ENCODE data around the gene FBXO33. TPM values are rescaled to one million over a fixed set of nuclear protein-coding genes. Genes with fewer than 3 reads are reported as not detected.

Gene FBXO33
- total and polyA plus RNA-seq, 2 of the 8 experiments (the other 6 are each of a cell fraction or from before 2014, with no cell fraction given): 4.7 to 11.5 TPM

DNA sequence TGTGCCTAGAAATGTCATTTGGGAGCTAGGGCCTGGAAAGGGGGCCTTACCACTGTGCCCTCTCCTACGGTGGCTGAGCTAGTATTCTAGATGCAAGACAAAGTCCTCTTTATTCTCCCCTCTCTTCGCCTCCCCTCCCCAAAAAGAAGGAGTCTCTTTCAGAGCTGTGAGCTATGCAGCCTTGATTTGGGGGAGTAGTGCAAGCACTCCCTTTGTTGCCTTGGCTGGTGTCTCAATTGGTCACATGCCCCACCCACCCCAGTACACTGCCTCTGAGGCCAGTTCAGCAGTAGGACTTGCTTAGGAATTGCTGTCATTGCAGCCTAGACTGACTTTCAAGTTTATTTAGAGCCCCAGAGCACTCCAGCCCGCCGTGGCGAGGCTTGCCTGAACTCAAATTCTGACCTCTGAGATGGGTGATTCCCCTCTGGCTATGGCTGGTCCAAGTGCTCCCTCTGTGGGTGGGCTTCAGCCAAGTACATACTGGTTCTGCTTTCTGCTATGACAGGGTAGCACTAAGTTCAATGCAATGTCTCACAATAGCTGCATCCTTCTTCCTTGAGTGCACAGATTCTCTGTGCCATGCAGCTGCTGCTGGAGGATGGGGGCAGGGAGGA, 37.0 kb upstream of the FBXO33 start:
- Histone ChIP-seq H4K20me1 (replicated peaks in 1 of 2; ENCODE audit: control insufficient read depth in 1 of 2, insufficient read depth in 2 of 2, low read length in 2 of 2) (peaks cover 0 to 2% of the 10 kb centered on the region in 2 experiments), H3K4ac (replicated peaks; ENCODE audit: insufficient read length, low read depth, low read length) (no peak overlapping the region), H3K9ac (replicated peaks in 1 of 4; ENCODE audit: extremely low read depth in 1 of 4, low read depth in 3 of 4, low read length in 3 of 4) (no peak overlapping the region), H3K23ac (ENCODE audit: insufficient read length) (no peak overlapping the region), H3K9me3 (ENCODE audit: insufficient read depth in 2 of 2, low read depth in 1 of 2, low read length in 1 of 2) (no peaks in the 10 kb centered on the region), H2BK12ac (ENCODE audit: low read depth, low read length) (no peak overlapping the region; the same call in 1 of the 2 replicates), H2AFZ (ENCODE audit: low read length) (no peak overlapping the region), H4K8ac (ENCODE audit: extremely low read depth, insufficient read depth, low read length) (no peak overlapping the region), H3K79me1 (ENCODE audit: low read depth, low read length) (no peaks in the 10 kb centered on the region), H3K4me1 (replicated peaks in 1 of 4; ENCODE audit: control insufficient read depth in 3 of 4, insufficient read depth in 4 of 4, low read length in 3 of 4) (no peaks in the 10 kb centered on the region), H3K79me2 (ENCODE audit: control insufficient read depth in 1 of 2, insufficient read depth in 2 of 2, low read length in 2 of 2) (no peaks in the 10 kb centered on the region), H3K27me3 (replicated peaks in 1 of 4; ENCODE audit: control insufficient read depth in 3 of 4, extremely low read depth in 1 of 4, insufficient read depth in 3 of 4, low read length in 3 of 4) (no peaks in the 10 kb centered on the region), H2AK5ac (ENCODE audit: low read depth, low read length) (no peak overlapping the region), H4K5ac (ENCODE audit: insufficient read length, low read depth, low read length) (no peak overlapping the region), H3K56ac (replicated peaks; ENCODE audit: insufficient read length, low read depth, low read length) (no peak overlapping the region), H2BK120ac (replicated peaks; ENCODE audit: low read depth, low read length) (peak overlapping the region; percentile 33), H3K14ac (ENCODE audit: insufficient read length) (no peak overlapping the region), H3K27ac (ENCODE audit: low read depth, low read length) (no peak overlapping the region), H4K91ac (replicated peaks; ENCODE audit: insufficient read length, low read length) (no peak overlapping the region), H3K4me3 (ENCODE audit: extremely low read depth in 1 of 4, insufficient read depth in 2 of 4, low read depth in 3 of 4, low read length in 4 of 4) (no peak overlapping the region), H3K18ac (ENCODE audit: extremely low read depth, low read length) (no peak overlapping the region), H3K23me2 (ENCODE audit: low read depth, low read length) (no peaks in the 10 kb centered on the region), H3K36me3 (ENCODE audit: control insufficient read depth in 2 of 4, insufficient read depth in 4 of 4, low read length in 3 of 4) (no peaks in the 10 kb centered on the region), H3K4me2 (ENCODE audit: insufficient read depth in 1 of 2, low read depth in 2 of 2, low read length in 2 of 2) (no peak overlapping the region), H2BK5ac (ENCODE audit: low read depth, low read length) (no peak overlapping the region; the same call in 1 of the 2 replicates), H2BK20ac (ENCODE audit: low read length) (no peak overlapping the region; the same call in 1 of the 2 replicates), H2BK15ac (ENCODE audit: low read length) (no peak overlapping the region)
- DNase-seq (ENCODE audit: low read depth in 1 of 2, low spot score in 2 of 2) (peak; percentile 21 to 56), FAIRE-seq (peak; percentile 77)
- CTCF ChIA-PET (ENCODE audit: partially characterized antibody): interaction anchor here (0.6 to 2.7 kb wide), 18 partner anchors 10 to 949 kb away, joined by 3 to 10 read pairs (median 4); no protein-coding TSS in a partner anchor
- WGBS, 2 experiments (ENCODE audit: extremely low coverage in 1 of 2, insufficient coverage in 1 of 2, insufficient read length in 1 of 2, insufficient replicate concordance in 2 of 2, low coverage in 1 of 2, low lambda C conversion rate in 2 of 2, missing lambda C conversion rate in 1 of 2): 76% methylated on average over 5 of the region's 5 CpGs; no CpG with 5 or more reads in 1 of the 2 experiments
- POLR2A ChIA-PET (ENCODE audit: partially characterized antibody): no interaction called here
- TF ChIP-seq YY1 (IDR thresholded peaks at IDR 0.05; ENCODE audit: low read depth, low read length) (no peak), FOSL1 (IDR thresholded peaks at IDR 0.05; ENCODE audit: insufficient read depth, low read depth, low read length) (no peak), TCF12 (IDR thresholded peaks at IDR 0.05; ENCODE audit: low read depth, low read length) (no peak), CREB1 (IDR thresholded peaks at IDR 0.05) (no peak), MAFK (IDR thresholded peaks at IDR 0.05; ENCODE audit: low read depth, low read length) (no peak), RAD21 (IDR thresholded peaks at IDR 0.05 in 1 of 2, conservative IDR thresholded peaks at IDR 0.05 in 1 of 2; ENCODE audit: low read depth in 2 of 2, low read length in 2 of 2) (peak; percentile 60 to 75)
- TF ChIP-seq, protein P1, sequence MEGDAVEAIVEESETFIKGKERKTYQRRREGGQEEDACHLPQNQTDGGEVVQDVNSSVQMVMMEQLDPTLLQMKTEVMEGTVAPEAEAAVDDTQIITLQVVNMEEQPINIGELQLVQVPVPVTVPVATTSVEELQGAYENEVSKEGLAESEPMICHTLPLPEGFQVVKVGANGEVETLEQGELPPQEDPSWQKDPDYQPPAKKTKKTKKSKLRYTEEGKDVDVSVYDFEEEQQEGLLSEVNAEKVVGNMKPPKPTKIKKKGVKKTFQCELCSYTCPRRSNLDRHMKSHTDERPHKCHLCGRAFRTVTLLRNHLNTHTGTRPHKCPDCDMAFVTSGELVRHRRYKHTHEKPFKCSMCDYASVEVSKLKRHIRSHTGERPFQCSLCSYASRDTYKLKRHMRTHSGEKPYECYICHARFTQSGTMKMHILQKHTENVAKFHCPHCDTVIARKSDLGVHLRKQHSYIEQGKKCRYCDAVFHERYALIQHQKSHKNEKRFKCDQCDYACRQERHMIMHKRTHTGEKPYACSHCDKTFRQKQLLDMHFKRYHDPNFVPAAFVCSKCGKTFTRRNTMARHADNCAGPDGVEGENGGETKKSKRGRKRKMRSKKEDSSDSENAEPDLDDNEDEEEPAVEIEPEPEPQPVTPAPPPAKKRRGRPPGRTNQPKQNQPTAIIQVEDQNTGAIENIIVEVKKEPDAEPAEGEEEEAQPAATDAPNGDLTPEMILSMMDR (IDR thresholded peaks at IDR 0.05; ENCODE audit: control extremely low read depth in 1 of 3, insufficient read depth in 1 of 3, low read depth in 1 of 3, low read length in 3 of 3): peak; percentile 43 to 67 (median 49); a peak in 3 of 4 replicates

Measured in H1 (cell line).